Activated CD8-positive, alpha-beta memory T cell treated with anti-CD3 and anti-CD28 coated beads for 4 hours (primary cell): ENCODE data around the gene STIP1.

ENCODE experiments used
- DNase-seq, 2 donors: peaks; one replicate each; pipeline ENCODE4 v3.0.0-alpha.2; 2020; ENCODE audit warnings: low read depth in 2 of 2

STIP1 gene

GRCh38 chr11:64185693-64186491 is at the start of gene STIP1:
Gene STIP1 (plus strand): TSS chr11:64186171. CDS start chr11:64186262, 91 bp downstream.
- DNase-seq: peak; percentile 98 to 99

- DNase-seq: no peak
Observed at GRCh38 chr11:64136765-64137441, 49.1 kb upstream of the STIP1 start.

GRCh38 chr11:64138398-64138797 is 47.6 kb upstream of the STIP1 start:
- DNase-seq: no peak

- DNase-seq: no peak
Observed at GRCh38 chr11:64139049-64139448, 46.9 kb upstream of the STIP1 start.

GRCh38 chr11:64140082-64140481 is 45.9 kb upstream of the STIP1 start:
- no peak for DNase-seq

- no peak for DNase-seq
Observed at GRCh38 chr11:64141081-64141783, 44.7 kb upstream of the STIP1 start.

- DNase-seq: no peak
Observed at GRCh38 chr11:64144587-64145472, 41.1 kb upstream of the STIP1 start.

- no peak for DNase-seq
Observed at GRCh38 chr11:64146036-64146955, 39.7 kb upstream of the STIP1 start.

GRCh38 chr11:64148226-64148916 is 37.6 kb upstream of the STIP1 start:
- peak; percentile 44 to 53 for DNase-seq

- DNase-seq: no peak
Observed at GRCh38 chr11:64148917-64149617, 36.9 kb upstream of the STIP1 start.

GRCh38 chr11:64150051-64150450 is 35.9 kb upstream of the STIP1 start:
- DNase-seq: no peak

- no peak for DNase-seq
Observed at GRCh38 chr11:64150481-64151239, 35.3 kb upstream of the STIP1 start.

- DNase-seq: no peak
Observed at GRCh38 chr11:64151337-64151736, 34.6 kb upstream of the STIP1 start.

GRCh38 chr11:64152841-64153691 is 32.9 kb upstream of the STIP1 start:
- peak; percentile 24 to 48 for DNase-seq

GRCh38 chr11:64153812-64154211 is 32.2 kb upstream of the STIP1 start:
- DNase-seq: no peak

GRCh38 chr11:64156235-64157011 is 29.5 kb upstream of the STIP1 start:
- DNase-seq: no peak
